ENCODE results near the gene STT3A. TPM values are rescaled to one million over a fixed set of nuclear protein-coding genes. Genes with fewer than 3 reads are reported as not detected.

STT3A gene
- total RNA-seq, 2 experiments from 2014 or later, result 87.9 to 172 TPM

DNA sequence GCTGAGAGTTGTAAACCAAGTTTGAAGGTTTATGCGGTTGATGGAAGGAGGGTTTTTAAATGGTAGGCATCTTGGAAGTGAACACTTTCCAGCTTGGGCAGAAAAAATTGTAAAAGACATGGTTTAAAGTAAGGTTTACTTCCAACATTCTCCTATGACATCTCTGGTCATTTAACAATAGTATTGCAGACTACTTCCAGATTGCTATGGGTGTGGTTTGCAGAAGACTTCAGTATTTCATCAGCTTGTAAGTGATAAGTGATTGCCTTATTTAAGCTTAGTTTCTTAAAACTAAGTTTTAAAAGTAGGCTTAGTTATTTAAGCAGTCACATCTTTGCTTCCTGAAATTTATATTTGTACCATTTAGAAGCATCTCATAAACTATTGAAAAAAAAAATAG is 7.2 kb upstream of the STT3A start:
- ChIA-PET POLR2A (interaction anchor here (0.7 to 1.5 kb wide), 2 partner anchors 16 to 57 kb away, joined by 3 read pairs; partner anchors contain the start of gene EI24), CTCF (ENCODE audit: unreplicated experiment) (no interaction called here)
- Histone ChIP-seq H4K20me1 (ENCODE audit: insufficient read depth, low read length) (no peaks in the 10 kb centered on the region), H2AFZ (ENCODE audit: low read length) (no peak overlapping the region), H3K36me3 (ENCODE audit: insufficient read depth, low read length) (peaks cover 39% of the 10 kb centered on the region), H3K4me3 (ENCODE audit: low read depth, low read length, poor library complexity, severe bottlenecking) (no peak overlapping the region), H3K4me1 (ENCODE audit: insufficient read depth, low read length, poor library complexity, severe bottlenecking) (no peaks in the 10 kb centered on the region), H3K9me2 (ENCODE audit: insufficient read depth, low read length) (no peaks in the 10 kb centered on the region), H3K4me2 (ENCODE audit: low read length) (no peak overlapping the region), H3K9me3 (ENCODE audit: low read length) (no peaks in the 10 kb centered on the region), H3K27ac (ENCODE audit: low read depth, low read length, poor library complexity, severe bottlenecking) (no peak overlapping the region), H3K79me2 (ENCODE audit: insufficient read depth, low read depth, low read length) (no peaks in the 10 kb centered on the region; the same call in 1 of the 2 replicates)
- DNase-seq (ENCODE audit: low spot score), result no peak
- intact Hi-C loops (cut with micrococcal nuclease; ENCODE audit: unreplicated experiment), result no loop called here
- TF ChIP-seq, protein P1, sequence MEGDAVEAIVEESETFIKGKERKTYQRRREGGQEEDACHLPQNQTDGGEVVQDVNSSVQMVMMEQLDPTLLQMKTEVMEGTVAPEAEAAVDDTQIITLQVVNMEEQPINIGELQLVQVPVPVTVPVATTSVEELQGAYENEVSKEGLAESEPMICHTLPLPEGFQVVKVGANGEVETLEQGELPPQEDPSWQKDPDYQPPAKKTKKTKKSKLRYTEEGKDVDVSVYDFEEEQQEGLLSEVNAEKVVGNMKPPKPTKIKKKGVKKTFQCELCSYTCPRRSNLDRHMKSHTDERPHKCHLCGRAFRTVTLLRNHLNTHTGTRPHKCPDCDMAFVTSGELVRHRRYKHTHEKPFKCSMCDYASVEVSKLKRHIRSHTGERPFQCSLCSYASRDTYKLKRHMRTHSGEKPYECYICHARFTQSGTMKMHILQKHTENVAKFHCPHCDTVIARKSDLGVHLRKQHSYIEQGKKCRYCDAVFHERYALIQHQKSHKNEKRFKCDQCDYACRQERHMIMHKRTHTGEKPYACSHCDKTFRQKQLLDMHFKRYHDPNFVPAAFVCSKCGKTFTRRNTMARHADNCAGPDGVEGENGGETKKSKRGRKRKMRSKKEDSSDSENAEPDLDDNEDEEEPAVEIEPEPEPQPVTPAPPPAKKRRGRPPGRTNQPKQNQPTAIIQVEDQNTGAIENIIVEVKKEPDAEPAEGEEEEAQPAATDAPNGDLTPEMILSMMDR (conservative IDR thresholded peaks at IDR 0.05; ENCODE audit: low read length), result no peak
- TF ChIP-seq EZH2phosphoT487 (IDR thresholded peaks at IDR 0.05; ENCODE audit: borderline replicate concordance, low read depth, low read length), result no peak
- BruUV-seq (replicated peaks), result no TSS peak

DNA sequence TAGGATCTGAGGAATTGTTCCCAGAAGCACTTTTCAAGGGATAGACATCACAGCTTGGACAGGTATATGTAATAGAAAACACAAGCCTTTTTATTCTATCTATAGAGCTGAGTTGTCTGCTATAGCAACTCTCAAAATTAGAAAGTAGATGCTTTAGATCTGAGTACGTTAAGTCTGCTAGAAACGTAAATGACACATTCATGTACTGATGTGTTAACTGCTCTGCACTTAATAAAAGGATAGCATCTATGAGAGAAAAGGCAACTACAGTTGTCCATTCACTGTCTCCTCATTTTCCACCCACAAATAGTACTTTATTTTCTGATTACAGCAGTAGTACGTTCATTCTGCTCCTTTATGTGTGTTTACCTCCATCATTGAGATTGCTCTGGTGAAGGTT is 6.0 kb upstream of the STT3A start:
- POLR2A ChIA-PET, result interaction anchor here (1.5 kb wide), 1 partner anchor 17 kb away, joined by 3 read pairs; the partner anchor contains the start of gene EI24
- intact Hi-C loops (cut with micrococcal nuclease; ENCODE audit: unreplicated experiment), result no loop called here
- DNase-seq (ENCODE audit: low spot score), result no peak

DNA sequence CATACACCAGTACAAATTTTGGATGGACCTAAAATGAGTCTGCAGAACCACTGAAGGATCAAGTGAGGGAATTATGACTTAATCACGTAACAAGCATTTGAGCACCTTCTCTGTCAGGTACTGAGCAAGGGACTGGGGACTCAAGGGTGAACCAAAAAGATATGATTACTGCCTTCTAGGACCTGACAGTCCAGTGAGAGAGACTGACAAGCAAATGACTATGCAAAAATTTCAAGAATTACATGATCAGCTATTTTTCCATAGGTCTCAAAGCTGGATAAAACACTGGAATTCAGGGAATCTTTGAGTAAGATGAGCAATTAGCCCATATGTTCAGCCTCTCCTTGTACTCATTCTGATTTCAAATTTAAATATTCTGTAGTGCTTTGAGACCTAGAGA is 5.2 kb upstream of the STT3A start:
- no peak for TF ChIP-seq EZH2phosphoT487 (IDR thresholded peaks at IDR 0.05; ENCODE audit: borderline replicate concordance, low read depth, low read length)
- TF ChIP-seq, protein P1 (conservative IDR thresholded peaks at IDR 0.05; ENCODE audit: low read length), result no peak
- intact Hi-C loops (cut with micrococcal nuclease; ENCODE audit: unreplicated experiment), result no loop called here
- H3K9me2 ChIP-seq (ENCODE audit: insufficient read depth, low read length), result no peaks in the 10 kb centered on the region
- H3K27ac ChIP-seq (ENCODE audit: low read depth, low read length, poor library complexity, severe bottlenecking), result no peak overlapping the region
- H2AFZ ChIP-seq (ENCODE audit: low read length), result no peak overlapping the region
- DNase-seq (ENCODE audit: low spot score), result no peak
- peaks cover 22% of the 10 kb centered on the region for H3K36me3 ChIP-seq (ENCODE audit: insufficient read depth, low read length)
- peaks cover 11% of the 10 kb centered on the region for H3K79me2 ChIP-seq (ENCODE audit: insufficient read depth, low read depth, low read length)
- H3K4me3 ChIP-seq (ENCODE audit: low read depth, low read length, poor library complexity, severe bottlenecking), result no peak overlapping the region
- ChIA-PET CTCF (ENCODE audit: unreplicated experiment) (no interaction called here), POLR2A (no interaction called here)
- no peak overlapping the region for H3K4me2 ChIP-seq (ENCODE audit: low read length)
- no TSS peak for BruUV-seq (replicated peaks)
- no peaks in the 10 kb centered on the region for H3K9me3 ChIP-seq (ENCODE audit: low read length)
- no peaks in the 10 kb centered on the region for H4K20me1 ChIP-seq (ENCODE audit: insufficient read depth, low read length)
- H3K4me1 ChIP-seq (ENCODE audit: insufficient read depth, low read length, poor library complexity, severe bottlenecking), result no peaks in the 10 kb centered on the region

More for the DNA sequence above, 6.0 kb upstream of the STT3A start:
- BruUV-seq (replicated peaks), result no TSS peak
- Histone ChIP-seq H3K36me3 (ENCODE audit: insufficient read depth, low read length) (peaks cover 30% of the 10 kb centered on the region), H3K4me1 (ENCODE audit: insufficient read depth, low read length, poor library complexity, severe bottlenecking) (no peaks in the 10 kb centered on the region), H3K9me2 (ENCODE audit: insufficient read depth, low read length) (no peaks in the 10 kb centered on the region), H4K20me1 (ENCODE audit: insufficient read depth, low read length) (no peaks in the 10 kb centered on the region), H3K27ac (ENCODE audit: low read depth, low read length, poor library complexity, severe bottlenecking) (no peak overlapping the region), H3K79me2 (ENCODE audit: insufficient read depth, low read depth, low read length) (peaks cover 7% of the 10 kb centered on the region), H3K4me2 (ENCODE audit: low read length) (no peak overlapping the region), H3K9me3 (ENCODE audit: low read length) (no peaks in the 10 kb centered on the region), H2AFZ (ENCODE audit: low read length) (no peak overlapping the region), H3K4me3 (ENCODE audit: low read depth, low read length, poor library complexity, severe bottlenecking) (no peak overlapping the region)
- no peak for TF ChIP-seq EZH2phosphoT487 (IDR thresholded peaks at IDR 0.05; ENCODE audit: borderline replicate concordance, low read depth, low read length)
- TF ChIP-seq, protein P1 (conservative IDR thresholded peaks at IDR 0.05; ENCODE audit: low read length), result no peak
- CTCF ChIA-PET (ENCODE audit: unreplicated experiment), result no interaction called here
